H1 (cell line): ENCODE data around the gene DYDC2. TPM values are rescaled to one million over a fixed set of nuclear protein-coding genes. Genes with fewer than 3 reads are reported as not detected.

Source experiments
- CTCF ChIA-PET: fragments of 300-600 bp; sonication (Branson Sonifier 250); formaldehyde crosslinking; loops from one replicate; lab custom pipeline; 2021; ENCODE audit not compliant: partially characterized antibody; lab: Charles Lee
- POLR2A ChIA-PET: fragments of 300-600 bp; sonication (Branson Sonifier 250); formaldehyde crosslinking; loops from one replicate; lab custom pipeline; 2021; ENCODE audit warnings: inconsistent platforms; ENCODE audit not compliant: partially characterized antibody; lab: Charles Lee
- DNase-seq, 2 experiments: peaks; one replicate each; pipeline versions ENCODE4 v3.0.0 to v3.0.0-alpha.2; 2010 to 2022; ENCODE audit warnings: low spot score in 2 of 2, low read depth in 1 of 2, mixed read lengths in 1 of 2
- FAIRE-seq: peaks from 2 replicates; lab custom pipeline; 2011; peaks lifted over from hg19 to GRCh38; lab: Jason Lieb, UNC
- H2AFZ ChIP-seq: 2 replicates; pipeline ENCODE4 v1.8.1; 2012; ENCODE audit warnings: low read length, inconsistent platforms
- H2AK5ac ChIP-seq: 2 replicates; pipeline ENCODE4 v1.6.1; 2013; ENCODE audit warnings: low read depth, low read length
- H2BK120ac ChIP-seq: replicated peaks from 2 replicates; pipeline ENCODE3; 2013; ENCODE audit warnings: low read depth, low read length, inconsistent platforms
- H2BK12ac ChIP-seq: 2 replicates; pipeline ENCODE4 v1.6.1; 2013; ENCODE audit warnings: low read depth, low read length
- H2BK15ac ChIP-seq: 2 replicates; pipeline ENCODE4 v1.6.1; 2013; ENCODE audit warnings: low read length
- H2BK20ac ChIP-seq: 2 replicates; pipeline ENCODE4 v1.6.1; 2013; ENCODE audit warnings: low read length
- H2BK5ac ChIP-seq: 2 replicates; pipeline ENCODE4 v1.6.1; 2013; ENCODE audit warnings: low read depth, low read length
- H3K14ac ChIP-seq: 2 replicates; pipeline ENCODE4 v1.6.1; 2013; ENCODE audit warnings: inconsistent platforms; ENCODE audit not compliant: insufficient read length
- H3K18ac ChIP-seq: 2 replicates; pipeline ENCODE4 v1.6.1; 2013; ENCODE audit warnings: low read length; ENCODE audit errors: extremely low read depth
- H3K23ac ChIP-seq: 2 replicates; pipeline ENCODE4 v1.6.1; 2013; ENCODE audit warnings: inconsistent platforms; ENCODE audit not compliant: insufficient read length
- H3K23me2 ChIP-seq: 2 replicates; pipeline ENCODE4 v1.6.1; 2013; ENCODE audit warnings: low read depth, low read length
- H3K27ac ChIP-seq: 2 replicates; pipeline ENCODE4 v1.6.1; 2011; ENCODE audit warnings: low read depth, low read length, inconsistent platforms
- H3K27me3 ChIP-seq, 4 experiments: replicated peaks in 1 of 4; 1 replicate in 1 of 4; 2 replicates in 3 of 4; pipeline versions ENCODE4 v1.6.1 to v1.8.1; 2011 to 2013; ENCODE audit warnings: low read length in 3 of 4, mild to moderate bottlenecking in 3 of 4, inconsistent platforms in 2 of 4, mixed read lengths in 2 of 4, moderate library complexity in 1 of 4; ENCODE audit not compliant: control insufficient read depth in 3 of 4, insufficient read depth in 3 of 4; ENCODE audit errors: extremely low read depth in 1 of 4
- H3K36me3 ChIP-seq, 4 experiments: 2 replicates each; pipeline versions ENCODE4 v1.6.1 to v1.8.1; 2011 to 2013; ENCODE audit warnings: mild to moderate bottlenecking in 4 of 4, low read length in 3 of 4, moderate library complexity in 2 of 4, control low read depth in 1 of 4, inconsistent platforms in 1 of 4; ENCODE audit not compliant: insufficient read depth in 4 of 4, control insufficient read depth in 2 of 4
- H3K4ac ChIP-seq: replicated peaks from 2 replicates; pipeline ENCODE3; 2013; ENCODE audit warnings: low read length, low read depth, mixed read lengths, inconsistent platforms; ENCODE audit not compliant: insufficient read length
- H3K4me1 ChIP-seq, 4 experiments: replicated peaks in 1 of 4; 1 replicate in 1 of 4; 2 replicates in 3 of 4; pipeline versions ENCODE4 v1.6.1 to v1.8.1; 2011 to 2013; ENCODE audit warnings: low read length in 3 of 4, inconsistent platforms in 2 of 4, mixed read lengths in 1 of 4; ENCODE audit not compliant: insufficient read depth in 4 of 4, control insufficient read depth in 3 of 4
- H3K4me2 ChIP-seq, 2 experiments: 2 replicates each; pipeline versions ENCODE4 v1.6.1 to v1.8.1; 2011 to 2013; ENCODE audit warnings: low read depth in 2 of 2, low read length in 2 of 2, control low read depth in 1 of 2, inconsistent platforms in 1 of 2, mild to moderate bottlenecking in 1 of 2; ENCODE audit not compliant: insufficient read depth in 1 of 2
- H3K4me3 ChIP-seq, 4 experiments: fragments of 200-600, 300-600 bp in 1 of 4; sonication (generic), shearing (Covaris generic), sonication (Bioruptor Twin) in 1 of 4; 2 replicates each; pipeline versions ENCODE4 v1.5.1 to v1.8.1; 2011 to 2016; ENCODE audit warnings: low read length in 4 of 4, low read depth in 3 of 4, control low read depth in 2 of 4, inconsistent platforms in 2 of 4, mild to moderate bottlenecking in 2 of 4, mixed read lengths in 1 of 4, moderate library complexity in 1 of 4; ENCODE audit not compliant: insufficient read depth in 2 of 4; ENCODE audit errors: extremely low read depth in 1 of 4
- H3K56ac ChIP-seq: replicated peaks from 2 replicates; pipeline ENCODE3; 2013; ENCODE audit warnings: low read depth, mild to moderate bottlenecking, mixed read lengths, low read length, inconsistent platforms; ENCODE audit not compliant: insufficient read length
- H3K79me1 ChIP-seq: 2 replicates; pipeline ENCODE4 v1.6.1; 2013; ENCODE audit warnings: low read depth, low read length, control low read depth
- H3K79me2 ChIP-seq, 2 experiments: 2 replicates each; pipeline versions ENCODE4 v1.6.1 to v1.8.1; 2012 to 2013; ENCODE audit warnings: low read length in 2 of 2, mild to moderate bottlenecking in 2 of 2, inconsistent platforms in 1 of 2; ENCODE audit not compliant: insufficient read depth in 2 of 2, control insufficient read depth in 1 of 2
- H3K9ac ChIP-seq, 4 experiments: replicated peaks in 1 of 4; 1 replicate in 1 of 4; 2 replicates in 3 of 4; pipeline versions ENCODE4 v1.6.1 to v1.8.1; 2011 to 2013; ENCODE audit warnings: low read depth in 3 of 4, low read length in 3 of 4, control low read depth in 2 of 4, mild to moderate bottlenecking in 2 of 4, moderate library complexity in 2 of 4, inconsistent platforms in 1 of 4; ENCODE audit errors: extremely low read depth in 1 of 4
- H3K9me3 ChIP-seq, 2 experiments: 2 replicates each; pipeline versions ENCODE4 v1.6.1 to v1.8.1; 2012 to 2013; ENCODE audit warnings: mild to moderate bottlenecking in 2 of 2, moderate library complexity in 2 of 2, control low read depth in 1 of 2, inconsistent platforms in 1 of 2, low read depth in 1 of 2, low read length in 1 of 2, mixed read lengths in 1 of 2; ENCODE audit not compliant: insufficient read depth in 2 of 2
- H4K20me1 ChIP-seq, 2 experiments: replicated peaks in 1 of 2; 2 replicates each; pipeline versions ENCODE3 to v1.8.1; 2011 to 2013; ENCODE audit warnings: inconsistent platforms in 2 of 2, low read length in 2 of 2, mild to moderate bottlenecking in 1 of 2; ENCODE audit not compliant: insufficient read depth in 2 of 2, control insufficient read depth in 1 of 2
- H4K5ac ChIP-seq: 2 replicates; pipeline ENCODE4 v1.6.1; 2013; ENCODE audit warnings: low read length, low read depth, mixed read lengths, inconsistent platforms; ENCODE audit not compliant: insufficient read length
- H4K8ac ChIP-seq: 2 replicates; pipeline ENCODE4 v1.8.0; 2013; ENCODE audit warnings: mild to moderate bottlenecking, moderate library complexity, low read length, inconsistent platforms; ENCODE audit not compliant: insufficient read depth; ENCODE audit errors: extremely low read depth
- H4K91ac ChIP-seq: replicated peaks from 2 replicates; pipeline ENCODE3; 2013; ENCODE audit warnings: low read length, mixed read lengths, inconsistent platforms; ENCODE audit not compliant: insufficient read length
- CREB1 ChIP-seq: IDR thresholded peaks from 2 replicates; pipeline ENCODE4 v1.6.1; 2012; ENCODE audit warnings: inconsistent platforms
- EZH2 ChIP-seq: fragments of 200-600 bp; sonication (generic); IDR thresholded peaks from 2 replicates; pipeline ENCODE4 v1.7.1; 2012; ENCODE audit warnings: low read depth, mild to moderate bottlenecking, moderate library complexity, low read length, inconsistent platforms; ENCODE audit not compliant: severe bottlenecking
- GABPA ChIP-seq: IDR thresholded peaks from 2 replicates; pipeline ENCODE4 v1.6.1; 2011; ENCODE audit warnings: mild to moderate bottlenecking, low read length, moderate library complexity, borderline replicate concordance; ENCODE audit not compliant: insufficient read depth
- GTF2F1 ChIP-seq: IDR thresholded peaks from 2 replicates; pipeline ENCODE4 v1.6.1; 2012; ENCODE audit warnings: low read depth, low read length, improper control_type of control experiment, borderline replicate concordance
- MAX ChIP-seq: IDR thresholded peaks from 2 replicates; pipeline ENCODE4 v1.6.1; 2012; ENCODE audit warnings: inconsistent platforms
- RAD21 ChIP-seq, 2 experiments: IDR thresholded peaks in 1 of 2; conservative IDR thresholded peaks in 1 of 2; 2 replicates each; pipeline ENCODE4 v1.6.1; 2011; ENCODE audit warnings: low read depth in 2 of 2, low read length in 2 of 2, improper control_type of control experiment in 1 of 2, inconsistent platforms in 1 of 2, mild to moderate bottlenecking in 1 of 2, moderate library complexity in 1 of 2
- RXRA ChIP-seq: IDR thresholded peaks from 2 replicates; pipeline ENCODE4 v1.6.1; 2011; ENCODE audit warnings: low read depth, mild to moderate bottlenecking, low read length, moderate library complexity; ENCODE audit not compliant: insufficient read depth
- SIRT6 ChIP-seq: IDR thresholded peaks from one replicate; pipeline ENCODE4 v1.7.1; 2012; ENCODE audit warnings: low read length, inconsistent platforms
- TAF1 ChIP-seq: IDR thresholded peaks from 2 replicates; pipeline ENCODE4 v1.6.1; 2011; ENCODE audit warnings: mild to moderate bottlenecking, low read depth, low read length
- TCF12 ChIP-seq: IDR thresholded peaks from 2 replicates; pipeline ENCODE4 v1.6.1; 2011; ENCODE audit warnings: low read depth, mild to moderate bottlenecking, low read length
- polyA plus RNA-seq, 7 experiments: library from polyadenylated mRNA; depleted of rRNA in 3 of 7; stranded (reverse) in 5 of 7; unstranded in 2 of 7; fragments of >200 nt in 5 of 7; fragments of 200-250 nt in 2 of 7; gene quantifications; 1 replicate in 5 of 7; 2 replicates in 1 of 7; 4 replicates in 1 of 7; pipeline versions ENCODE4 v1.2.1 to v1.2.3, GENCODE V29; 2011 to 2013; ENCODE audit warnings: missing spikeins in 2 of 7, mixed read lengths in 2 of 7
- total RNA-seq: library from RNA; stranded (reverse); fragmentation: NEBNext Ultra II Directional; extraction: Animal tissue kit (Norgen Biotek cat#: 25700); gene quantifications from 2 replicates; pipeline ENCODE4 v1.2.1, GENCODE V29; 2021

DYDC2 gene
- total and polyA plus RNA-seq, 2 of the 8 experiments (the other 6 are each of a cell fraction or from before 2014, with no cell fraction given): 1.5 to 5.2 TPM

GRCh38 chr10:80320377-80320776 lies 36.2 kb upstream of the DYDC2 start:
- no peak overlapping the region for H3K14ac ChIP-seq
- H3K56ac ChIP-seq: no peak overlapping the region
- H2BK15ac ChIP-seq: no peak overlapping the region
- H2AK5ac ChIP-seq: no peak overlapping the region
- no peak overlapping the region for H3K23ac ChIP-seq
- H2AFZ ChIP-seq: no peak overlapping the region
- no peak overlapping the region for H4K5ac ChIP-seq
- H2BK20ac ChIP-seq: no peak overlapping the region
- no peak for DNase-seq
- no peak for FAIRE-seq
- H3K4me2 ChIP-seq: no peak overlapping the region
- no peaks in the 10 kb centered on the region for H3K79me1 ChIP-seq
- no peak overlapping the region for H3K27ac ChIP-seq
- no peak overlapping the region for H3K18ac ChIP-seq
- H3K9me3 ChIP-seq: no peaks in the 10 kb centered on the region; a peak in 1 of 4 replicates
- TF ChIP-seq CREB1 (no peak), RXRA (no peak), EZH2 (no peak), MAX (no peak), TAF1 (no peak), GTF2F1 (no peak), SIRT6 (no peak), TCF12 (no peak), GABPA (no peak), RAD21 (IDR thresholded peaks at IDR 0.05 in 1 of 2, conservative IDR thresholded peaks at IDR 0.05 in 1 of 2; ENCODE audit: low read depth in 2 of 2, low read length in 2 of 2) (no peak)
- TF ChIP-seq, all 59 proteins: peak for 0
- Histone ChIP-seq H2BK5ac (no peak overlapping the region), H2BK12ac (no peak overlapping the region), H3K4me3 (no peak overlapping the region), H2BK120ac (no peak overlapping the region), H4K91ac (no peak overlapping the region), H4K8ac (no peak overlapping the region), H3K4me1 (no peaks in the 10 kb centered on the region), H3K23me2 (no peaks in the 10 kb centered on the region), H3K36me3 (no peaks in the 10 kb centered on the region), H4K20me1 (no peaks in the 10 kb centered on the region), H3K9ac (no peak overlapping the region; a peak in 1 of 7 replicates), H3K79me2 (no peaks in the 10 kb centered on the region), H3K27me3 (no peaks in the 10 kb centered on the region), H3K4ac (no peak overlapping the region)
- ChIA-PET POLR2A (no interaction called here), CTCF (no interaction called here)
